Erythroblast (primary cell): Measurements from ENCODE around the gene APOM.
A peak's percentile ranks its signal among the peaks of the same experiment; 100 is the strongest.

Source experiments
- GATA1 ChIP-seq: IDR thresholded peaks from 2 replicates; pipeline ENCODE4 v1.6.1; 2011; ENCODE audit warnings: low read depth, mild to moderate bottlenecking, control low read depth, low read length, moderate library complexity
- POLR2A ChIP-seq: IDR thresholded peaks from 2 replicates; pipeline ENCODE4 v1.6.1; 2011; ENCODE audit warnings: mild to moderate bottlenecking, low read length

DNA sequence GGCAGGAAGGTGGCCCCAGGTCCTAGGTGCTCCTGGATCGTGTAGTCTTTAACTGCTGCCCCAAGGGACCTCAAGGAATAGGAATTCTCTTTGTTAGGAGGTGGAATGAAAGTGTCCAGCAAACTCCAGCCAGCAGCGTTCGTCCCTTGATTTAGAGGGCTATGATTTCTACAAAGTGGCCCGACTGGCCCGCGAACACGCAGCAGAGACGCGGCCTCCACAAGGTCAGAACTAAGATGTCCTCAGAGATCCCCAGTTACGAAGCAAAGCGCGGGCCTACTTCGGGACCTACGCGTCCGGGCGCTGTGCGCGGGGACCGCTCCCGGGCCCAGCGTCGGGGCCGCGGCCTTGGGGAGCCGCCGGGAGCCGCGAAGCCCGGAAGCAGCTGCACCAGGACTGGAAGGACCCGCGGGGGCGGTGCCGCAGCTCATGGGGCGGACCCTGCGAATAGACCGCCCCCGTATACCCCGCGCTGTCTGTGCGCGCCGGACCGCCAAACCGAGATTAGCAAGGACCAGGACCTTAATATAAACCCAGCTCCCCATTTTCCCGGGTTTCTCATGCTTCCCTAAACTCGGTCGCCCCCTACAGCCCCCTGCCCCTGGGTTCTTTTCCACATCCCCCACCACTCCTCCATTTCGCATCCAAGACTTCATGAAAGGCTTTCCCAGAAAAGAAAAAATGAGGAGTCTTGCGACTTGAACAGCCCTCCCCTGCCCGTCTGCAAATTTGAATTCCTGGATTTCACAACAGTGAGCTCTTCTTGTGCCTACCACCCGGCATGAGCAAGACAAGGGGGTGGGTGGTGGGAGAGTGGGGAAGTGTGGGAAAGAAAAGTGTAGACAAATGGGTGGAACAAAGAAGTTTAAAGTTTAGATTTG is 4.9 kb downstream of the APOM start, which contains the start of gene C6orf47:
- TF ChIP-seq POLR2A (peak; percentile 86), GATA1 (no peak)
